Stimulated activated naive CD4-positive, alpha-beta T cell treated with Interleukin-2 at 50 U/mL for 16 hours (primary cell): Measurements from ENCODE around the gene CA4.

ENCODE experiments used
- DNase-seq: peaks from one replicate; lab custom pipeline; 2025; lab: John Stamatoyannopoulos, UW

Gene CA4

GRCh38 chr17:60155427-60155814 is 5.6 kb downstream of the CA4 start:
- no peak for DNase-seq

GRCh38 chr17:60155815-60156214 is 6.0 kb downstream of the CA4 start:
- no peak for DNase-seq

- no peak for DNase-seq
Measured at GRCh38 chr17:60156746-60157145, 7.0 kb downstream of the CA4 start.

- DNase-seq = no peak
Measured at GRCh38 chr17:60157487-60158040, 7.8 kb downstream of the CA4 start.

- DNase-seq = no peak
Measured at GRCh38 chr17:60158751-60159478, 9.1 kb downstream of the CA4 start.

- DNase-seq = no peak
Measured at GRCh38 chr17:60159479-60159866, 9.7 kb downstream of the CA4 start.

- DNase-seq = no peak
Measured at GRCh38 chr17:60160829-60161501, 11.2 kb downstream of the CA4 start.

- DNase-seq = no peak
Measured at GRCh38 chr17:60161598-60162330, 12.0 kb downstream of the CA4 start.

- no peak for DNase-seq
Measured at GRCh38 chr17:60163108-60163784, 13.5 kb downstream of the CA4 start.

- no peak for DNase-seq
Measured at GRCh38 chr17:60164164-60164563, 14.4 kb downstream of the CA4 start.

GRCh38 chr17:60164697-60165096 is 14.9 kb downstream of the CA4 start:
- DNase-seq = no peak

- no peak for DNase-seq
Measured at GRCh38 chr17:60165223-60165622, 15.4 kb downstream of the CA4 start.

- DNase-seq = peak; percentile 9
Measured at GRCh38 chr17:60165971-60166370, 16.2 kb downstream of the CA4 start.

GRCh38 chr17:60167065-60167741 is 17.4 kb downstream of the CA4 start:
- DNase-seq = no peak

GRCh38 chr17:60168654-60169053 is 18.9 kb downstream of the CA4 start:
- DNase-seq = no peak

- DNase-seq = no peak
Measured at GRCh38 chr17:60169921-60170817, 20.4 kb downstream of the CA4 start.

GRCh38 chr17:60170835-60171752 is 21.3 kb downstream of the CA4 start:
- DNase-seq = no peak

GRCh38 chr17:60171753-60172079 is 21.9 kb downstream of the CA4 start:
- no peak for DNase-seq

GRCh38 chr17:60173304-60173819 is 23.6 kb downstream of the CA4 start:
- DNase-seq = no peak
